Kidney (tissue), 14 donors: Measurements from ENCODE around the gene B3GAT1. TPM values are rescaled to one million over a fixed set of nuclear protein-coding genes. Genes with fewer than 3 reads are reported as not detected.

ENCODE experiments used
- DNase-seq, 5 donors: peaks; one replicate each; pipeline ENCODE4 v3.0.0-alpha.2; 2013 to 2020
- FAIRE-seq: peaks from 2 replicates; lab custom pipeline; 2012; peaks lifted over from hg19 to GRCh38; lab: Jason Lieb, UNC
- H3K27ac ChIP-seq, 2 donors: one replicate each; pipeline ENCODE4 v1.7.0; 2013; ENCODE audit warnings: low read depth in 2 of 2, low read length in 2 of 2, inconsistent platforms in 1 of 2
- H3K27me3 ChIP-seq: one replicate; pipeline ENCODE4 v1.7.1; 2013; ENCODE audit warnings: low read length, inconsistent platforms; ENCODE audit not compliant: control insufficient read depth, insufficient read depth
- H3K36me3 ChIP-seq, 3 donors: one replicate each; pipeline versions ENCODE4 v1.7.0 to v1.7.1; 2013; ENCODE audit warnings: low read length in 3 of 3, control low read depth in 1 of 3, inconsistent platforms in 1 of 3; ENCODE audit not compliant: insufficient read depth in 3 of 3, control insufficient read depth in 2 of 3
- H3K4me1 ChIP-seq, 3 donors: one replicate each; pipeline versions ENCODE4 v1.7.0 to v1.7.1; 2013; ENCODE audit warnings: low read length in 3 of 3, inconsistent platforms in 1 of 3, low read depth in 1 of 3; ENCODE audit not compliant: control insufficient read depth in 2 of 3, insufficient read depth in 2 of 3
- H3K4me3 ChIP-seq, 3 donors: one replicate each; pipeline versions ENCODE4 v1.7.0 to v1.8.1; 2013; ENCODE audit warnings: low read length in 3 of 3, control low read depth in 1 of 3, inconsistent platforms in 1 of 3
- H3K9ac ChIP-seq, 3 donors: one replicate each; pipeline versions ENCODE4 v1.7.0 to v1.7.1; 2013; ENCODE audit warnings: low read length in 3 of 3, control low read depth in 1 of 3, inconsistent platforms in 1 of 3
- H3K9me3 ChIP-seq, 3 donors: one replicate each; pipeline versions ENCODE4 v1.7.0 to v1.7.1; 2013; ENCODE audit warnings: low read length in 3 of 3, control low read depth in 1 of 3, inconsistent platforms in 1 of 3; ENCODE audit not compliant: control insufficient read depth in 2 of 3, insufficient read depth in 1 of 3
- intact Hi-C: fragments of 100-400 bp; cut with DNase I; formaldehyde crosslinking; loops from one replicate; pipeline ENCODE4 v1.11.1; 2022
- polyA plus RNA-seq: library from polyadenylated mRNA; stranded (reverse); fragments of 350-450 nt; fragmentation: Illumina TruSeq; extraction: RNeasy Lipid Tissue Mini Kit (QIAGEN cat#74804); gene quantifications from one replicate; pipeline ENCODE4 v1.2.3, GENCODE V29; 2014; ENCODE audit warnings: low read depth, low replicate concordance; ENCODE audit not compliant: insufficient read depth
- total RNA-seq: library from RNA; stranded (reverse); fragmentation: NEBNext Ultra II Directional; extraction: Animal tissue kit (Norgen Biotek cat#: 25700); gene quantifications from one replicate; pipeline ENCODE4 v1.2.1, GENCODE V29; 2021
- TF ChIP-seq, protein P1 (sequence below): IDR thresholded peaks from 3 replicates; pipeline ENCODE4 v1.5.1; 2012; ENCODE audit warnings: mild to moderate bottlenecking, moderate library complexity, borderline replicate concordance; ENCODE audit not compliant: insufficient read depth; ENCODE audit errors: extremely low read depth
- donor health status: control.
- donor health status: control.
- donor health status: control.
- donor health status: control.
- donor health status: control.
- donor health status: DM: yes; HTN: yes; CAD: no.
- donor health status: Normal renal cell carcinoma (clear cell type).

B3GAT1 gene
- total and polyA plus RNA-seq, 2 donors from 2014 or later: 0.82 to 3.7 TPM

DNA sequence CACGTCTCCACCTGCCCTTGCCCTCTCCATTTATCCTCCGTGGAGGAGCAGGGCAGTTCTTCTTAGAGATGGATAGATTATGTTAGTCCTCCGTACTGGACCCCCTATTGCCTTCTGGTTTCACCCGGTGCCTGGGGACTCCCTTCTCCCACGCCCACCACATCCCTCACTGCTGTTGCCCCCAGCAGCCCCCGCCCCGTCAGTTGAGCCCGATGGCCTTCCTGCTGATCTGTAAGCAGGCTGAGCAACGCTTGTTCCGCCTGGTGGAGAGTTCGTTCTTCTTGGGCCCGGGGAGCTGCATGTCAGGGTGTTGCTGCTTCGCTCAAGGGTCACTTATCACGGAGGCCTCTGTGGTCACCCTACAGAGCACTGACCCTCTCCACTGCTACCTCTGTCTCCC is 34.2 kb downstream of the B3GAT1 start:
- H3K27me3 ChIP-seq: no peaks in the 10 kb centered on the region
- H3K4me1 ChIP-seq: no peaks in the 10 kb centered on the region
- H3K9me3 ChIP-seq: no peaks in the 10 kb centered on the region
- no peaks in the 10 kb centered on the region for H3K36me3 ChIP-seq
- H3K9ac ChIP-seq: no peak overlapping the region
- DNase-seq (peak in 1 of 5 donors; percentile 64), FAIRE-seq (no peak)
- TF ChIP-seq, protein P1, sequence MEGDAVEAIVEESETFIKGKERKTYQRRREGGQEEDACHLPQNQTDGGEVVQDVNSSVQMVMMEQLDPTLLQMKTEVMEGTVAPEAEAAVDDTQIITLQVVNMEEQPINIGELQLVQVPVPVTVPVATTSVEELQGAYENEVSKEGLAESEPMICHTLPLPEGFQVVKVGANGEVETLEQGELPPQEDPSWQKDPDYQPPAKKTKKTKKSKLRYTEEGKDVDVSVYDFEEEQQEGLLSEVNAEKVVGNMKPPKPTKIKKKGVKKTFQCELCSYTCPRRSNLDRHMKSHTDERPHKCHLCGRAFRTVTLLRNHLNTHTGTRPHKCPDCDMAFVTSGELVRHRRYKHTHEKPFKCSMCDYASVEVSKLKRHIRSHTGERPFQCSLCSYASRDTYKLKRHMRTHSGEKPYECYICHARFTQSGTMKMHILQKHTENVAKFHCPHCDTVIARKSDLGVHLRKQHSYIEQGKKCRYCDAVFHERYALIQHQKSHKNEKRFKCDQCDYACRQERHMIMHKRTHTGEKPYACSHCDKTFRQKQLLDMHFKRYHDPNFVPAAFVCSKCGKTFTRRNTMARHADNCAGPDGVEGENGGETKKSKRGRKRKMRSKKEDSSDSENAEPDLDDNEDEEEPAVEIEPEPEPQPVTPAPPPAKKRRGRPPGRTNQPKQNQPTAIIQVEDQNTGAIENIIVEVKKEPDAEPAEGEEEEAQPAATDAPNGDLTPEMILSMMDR: no peak
- intact Hi-C loops: no loop called here
- no peak overlapping the region for H3K4me3 ChIP-seq
- no peak overlapping the region for H3K27ac ChIP-seq

DNA sequence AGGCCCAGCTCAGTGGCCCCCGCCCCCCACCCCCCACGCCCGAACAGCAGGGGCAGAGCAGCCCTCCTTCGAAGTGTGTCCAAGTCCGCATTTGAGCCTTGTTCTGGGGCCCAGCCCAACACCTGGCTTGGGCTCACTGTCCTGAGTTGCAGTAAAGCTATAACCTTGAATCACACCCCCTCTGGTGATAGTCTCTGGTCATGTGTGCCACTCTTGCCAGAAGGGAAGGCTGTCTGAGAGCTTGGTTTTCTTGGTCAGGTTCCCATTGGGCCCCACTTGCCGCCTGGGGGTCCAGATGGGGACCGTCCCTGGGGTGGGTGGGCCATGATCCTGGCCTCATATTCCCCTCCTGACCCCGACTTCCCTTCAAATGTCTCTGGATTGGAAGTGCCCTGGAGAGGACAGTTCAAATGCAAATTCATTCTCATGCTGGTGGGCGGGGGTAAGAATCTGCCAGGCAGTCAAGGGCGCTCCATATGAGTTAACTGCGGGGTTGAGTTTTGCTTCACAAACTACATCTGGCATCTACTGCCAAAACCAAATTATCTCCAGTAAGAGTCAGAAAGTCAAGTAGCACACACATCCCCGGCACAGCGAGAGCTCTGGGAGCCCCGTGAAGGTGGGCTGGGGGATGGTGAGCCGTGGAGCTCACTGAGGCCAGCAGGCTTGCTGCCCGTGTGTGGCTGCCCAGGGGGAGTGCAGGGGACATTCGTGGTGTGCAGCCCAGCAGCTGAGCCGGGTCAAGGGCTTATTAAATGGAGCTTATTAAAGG is 35.7 kb downstream of the B3GAT1 start:
- Histone ChIP-seq H3K27ac (no peak overlapping the region), H3K4me1 (no peaks in the 10 kb centered on the region), H3K36me3 (no peaks in the 10 kb centered on the region), H3K9me3 (no peaks in the 10 kb centered on the region), H3K27me3 (no peaks in the 10 kb centered on the region), H3K9ac (no peak overlapping the region), H3K4me3 (no peak overlapping the region)
- FAIRE-seq (no peak), DNase-seq (peak in 1 of 5 donors; percentile 32)
- intact Hi-C loops: no loop called here
- TF ChIP-seq, protein P1: no peak

DNA sequence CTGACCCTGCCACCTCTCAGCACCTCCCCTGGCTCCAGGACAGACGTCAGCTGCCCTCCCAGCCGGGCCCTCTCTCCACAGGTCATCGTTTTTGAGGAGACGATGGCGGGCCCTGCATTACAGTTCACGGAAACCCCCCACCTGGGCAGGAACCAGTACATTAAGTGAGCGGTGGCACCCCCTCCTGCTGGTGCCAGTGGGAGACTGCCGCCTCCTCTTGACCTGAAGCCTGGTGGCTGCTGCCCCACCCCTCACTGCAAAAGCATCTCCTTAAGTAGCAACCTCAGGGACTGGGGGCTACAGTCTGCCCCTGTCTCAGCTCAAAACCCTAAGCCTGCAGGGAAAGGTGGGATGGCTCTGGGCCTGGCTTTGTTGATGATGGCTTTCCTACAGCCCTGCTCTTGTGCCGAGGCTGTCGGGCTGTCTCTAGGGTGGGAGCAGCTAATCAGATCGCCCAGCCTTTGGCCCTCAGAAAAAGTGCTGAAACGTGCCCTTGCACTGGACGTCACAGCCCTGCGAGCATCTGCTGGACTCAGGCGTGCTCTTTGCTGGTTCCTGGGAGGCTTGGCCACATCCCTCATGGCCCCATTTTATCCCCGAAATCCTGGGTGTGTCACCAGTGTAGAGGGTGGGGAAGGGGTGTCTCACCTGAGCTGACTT is 37.0 kb downstream of the B3GAT1 start:
- DNase-seq (peak in 1 of 5 donors; percentile 29), FAIRE-seq (no peak)
- Histone ChIP-seq H3K9ac (no peak overlapping the region), H3K4me1 (no peaks in the 10 kb centered on the region), H3K27ac (no peak overlapping the region), H3K36me3 (no peaks in the 10 kb centered on the region), H3K4me3 (no peak overlapping the region), H3K27me3 (no peaks in the 10 kb centered on the region), H3K9me3 (no peaks in the 10 kb centered on the region)
- TF ChIP-seq, protein P1: no peak
- intact Hi-C loops: no loop called here
